B cell (primary cell): ENCODE data around the gene ASIC1. TPM values are rescaled to one million over a fixed set of nuclear protein-coding genes. Genes with fewer than 3 reads are reported as not detected.

Experiments used
- ATAC-seq: fragments of 200-7000 bp; cut with Tn5 transposase; one replicate; pipeline ENCODE4 v1.10.0; 2021; ENCODE audit warnings: low read depth, mild to moderate bottlenecking, moderate number of reproducible peaks, moderate library complexity
- CTCF ChIA-PET: fragments of 350-600 bp; sonication (Branson Sonifier 250); formaldehyde crosslinking; loops from one replicate; lab custom pipeline; 2021; ENCODE audit warnings: antibody characterized with exemption, inconsistent platforms; lab: Charles Lee
- POLR2A ChIA-PET: fragments of 350-600 bp; sonication (Branson Sonifier 250); formaldehyde crosslinking; loops from one replicate; lab custom pipeline; 2021; ENCODE audit warnings: antibody characterized with exemption; lab: Charles Lee
- DNase-seq: peaks from one replicate; pipeline ENCODE4 v3.0.0; 2013
- H2AFZ ChIP-seq: 2 replicates; pipeline ENCODE4 v1.6.1; 2012; ENCODE audit warnings: mild to moderate bottlenecking, low read depth, low read length; ENCODE audit not compliant: insufficient read depth, poor library complexity, severe bottlenecking
- H3K27ac ChIP-seq, 2 donors: 1 replicate in 1 of 2; 2 replicates in 1 of 2; pipeline ENCODE4 v1.5.1; 2012 to 2013; ENCODE audit warnings: low read length in 2 of 2, mild to moderate bottlenecking in 2 of 2, moderate library complexity in 1 of 2
- H3K27me3 ChIP-seq, 4 experiments: fragments of 200-600 bp in 1 of 4; sonication (generic) in 1 of 4; replicated peaks in 1 of 4; 1 replicate in 2 of 4; 2 replicates in 2 of 4; pipeline versions ENCODE4 v1.6.1 to v1.7.0; 2013 to 2016; ENCODE audit warnings: low read length in 3 of 4, mild to moderate bottlenecking in 2 of 4, mixed read lengths in 1 of 4, moderate library complexity in 1 of 4; ENCODE audit not compliant: insufficient read depth in 4 of 4, control insufficient read depth in 3 of 4; ENCODE audit errors: control extremely low read depth in 1 of 4
- H3K36me3 ChIP-seq, 2 experiments: replicated peaks in 1 of 2; 1 replicate in 1 of 2; 2 replicates in 1 of 2; pipeline versions ENCODE4 v1.6.1 to v1.7.1; 2013; ENCODE audit warnings: low read length in 1 of 2; ENCODE audit not compliant: insufficient read depth in 2 of 2, control insufficient read depth in 1 of 2; ENCODE audit errors: control extremely low read depth in 1 of 2, extremely low read depth in 1 of 2
- H3K4me1 ChIP-seq, 2 donors: fragments of 200-600 bp in 1 of 2; sonication (generic) in 1 of 2; 1 replicate in 1 of 2; 2 replicates in 1 of 2; pipeline versions ENCODE4 v1.5.1 to v1.6.1; 2013 to 2017; ENCODE audit warnings: low read length in 2 of 2; ENCODE audit not compliant: control insufficient read depth in 2 of 2, insufficient read depth in 2 of 2
- H3K4me2 ChIP-seq: replicated peaks from 2 replicates; pipeline ENCODE3; 2012; ENCODE audit warnings: mild to moderate bottlenecking, low read depth, low read length; ENCODE audit not compliant: poor library complexity, severe bottlenecking
- H3K4me3 ChIP-seq, 5 experiments: fragments of 200-600 bp in 1 of 5; sonication (generic) in 1 of 5; 1 replicate in 3 of 5; 2 replicates in 2 of 5; pipeline versions ENCODE4 v1.5.1 to v1.7.0; 2011 to 2016; ENCODE audit warnings: low read length in 4 of 5, mild to moderate bottlenecking in 4 of 5, low read depth in 2 of 5, control low read depth in 1 of 5, moderate library complexity in 1 of 5; ENCODE audit not compliant: insufficient read depth in 1 of 5; ENCODE audit errors: control extremely low read depth in 1 of 5, extremely low read depth in 1 of 5
- H3K79me2 ChIP-seq: fragments of 200-600 bp; sonication (generic); one replicate; pipeline ENCODE4 v1.6.0; 2016; ENCODE audit warnings: low read length; ENCODE audit not compliant: control insufficient read depth, insufficient read depth
- H3K9ac ChIP-seq: fragments of 200-600 bp; sonication (generic); 2 replicates; pipeline ENCODE4 v1.6.1; 2017; ENCODE audit warnings: mild to moderate bottlenecking, low read length, moderate library complexity
- H3K9me3 ChIP-seq, 3 donors: one replicate each; pipeline versions ENCODE4 v1.6.1 to v1.7.1; 2013; ENCODE audit warnings: low read length in 2 of 3; ENCODE audit not compliant: control insufficient read depth in 2 of 3, insufficient read depth in 1 of 3; ENCODE audit errors: control extremely low read depth in 1 of 3
- H4K20me1 ChIP-seq: 2 replicates; pipeline ENCODE4 v1.6.0; 2012; ENCODE audit warnings: mild to moderate bottlenecking, low read length; ENCODE audit not compliant: insufficient read depth, control insufficient read depth, poor library complexity, severe bottlenecking
- H3K27ac Mint-ChIP-seq: one replicate; pipeline ENCODE4 v1.8.0; 2021; ENCODE audit warnings: mixed read lengths
- H3K27me3 Mint-ChIP-seq: one replicate; pipeline ENCODE4 v1.8.0; 2021; ENCODE audit warnings: mixed read lengths
- H3K4me1 Mint-ChIP-seq: one replicate; pipeline ENCODE4 v1.8.0; 2021; ENCODE audit warnings: mixed read lengths
- H3K4me3 Mint-ChIP-seq: one replicate; pipeline ENCODE4 v1.8.0; 2021; ENCODE audit warnings: mixed read lengths
- H3K9me3 Mint-ChIP-seq: one replicate; pipeline ENCODE4 v1.8.0; 2022; ENCODE audit warnings: mixed read lengths; ENCODE audit not compliant: insufficient read depth
- CTCF ChIP-seq: fragments of 200-600 bp; IDR thresholded peaks from one replicate; pipeline ENCODE4 v1.8.0; 2022; ENCODE audit warnings: antibody characterized with exemption, mild to moderate bottlenecking
- EZH2 ChIP-seq: IDR thresholded peaks from 2 replicates; pipeline ENCODE4 v1.6.1; 2012; ENCODE audit warnings: borderline replicate concordance, low read depth, mild to moderate bottlenecking, moderate library complexity, low read length; ENCODE audit not compliant: insufficient read depth, poor library complexity, severe bottlenecking
- WGBS: methylation state at CpG from one replicate; pipeline ENCODE4 v1.1.5; 2013; ENCODE audit warnings: missing lambda C conversion rate; ENCODE audit not compliant: insufficient coverage; 5-methylcytosine and 5-hydroxymethylcytosine counted together
- intact Hi-C: fragments of 100-400 bp; cut with micrococcal nuclease; formaldehyde crosslinking; loops from one replicate; pipeline ENCODE4 v1.10.0; 2022
- polyA plus RNA-seq: library from polyadenylated mRNA; depleted of rRNA; stranded (reverse); fragments of >200 nt; gene quantifications from 2 replicates; pipeline ENCODE4 v1.2.3, GENCODE V29; 2012
- total RNA-seq, 2 donors: library from RNA; stranded (reverse); fragments of 120-200 nt in 1 of 2; gene quantifications; 1 replicate in 1 of 2; 2 replicates in 1 of 2; pipeline versions ENCODE4 v1.2.3 to v1.2.4, GENCODE V29; 2013 to 2022

ASIC1 gene
- total and polyA plus RNA-seq, 2 donors (not counting 1 experiment from before 2014, with no cell fraction given): not detected

- no peaks in the 10 kb centered on the region for H3K9me3 ChIP-seq
- Mint-ChIP-seq H3K4me3 (peak overlapping the region; percentile 96), H3K9me3 (no peaks in the 10 kb centered on the region), H3K4me1 (peaks cover 69% of the 10 kb centered on the region), H3K27me3 (no peaks in the 10 kb centered on the region), H3K27ac (peak overlapping the region; percentile 98)
- H2AFZ ChIP-seq: peak overlapping the region; percentile 78
- ChIA-PET POLR2A (interaction anchor here (0.6 to 4.3 kb wide), 9 partner anchors 11 to 1126 kb away, joined by 3 to 69 read pairs (median 5); partner anchors contain the start of genes CERS5, DAZAP2, RACGAP1 and SMARCD1), CTCF (interaction anchor here (0.6 to 14.8 kb wide), 15 partner anchors 8 to 877 kb away, joined by 3 to 343 read pairs (median 8); partner anchors contain the start of genes CERS5, LIMA1, RACGAP1 and SMARCD1)
- H3K79me2 ChIP-seq: peaks cover 49% of the 10 kb centered on the region
- intact Hi-C loops: loop anchor here (5.0 kb wide), 1 partner anchor 925 kb away; the partner anchor contains the start of gene TUBA1A
- TF ChIP-seq CTCF: no peak
- peak overlapping the region; percentile 85 to 96 for H3K27ac ChIP-seq
- ATAC-seq (no peak), DNase-seq (no peak)
- peak overlapping the region; percentile 51 to 99 (median 88) for H3K4me3 ChIP-seq
- peaks cover 32% of the 10 kb centered on the region for H4K20me1 ChIP-seq
- peaks cover 0 to 18% of the 10 kb centered on the region in 2 experiments for H3K36me3 ChIP-seq
- peaks cover 30 to 67% of the 10 kb centered on the region in 2 donors for H3K4me1 ChIP-seq
- H3K4me2 ChIP-seq: peak overlapping the region; percentile 75
- peak overlapping the region; percentile 95 for H3K9ac ChIP-seq
- 8% methylated on average over 17 of the region's 26 CpGs for WGBS
- no peaks in the 10 kb centered on the region for H3K27me3 ChIP-seq
Observed at GRCh38 chr12:50112456-50113218, 55.2 kb downstream of the ASIC1 start.

GRCh38 chr12:50117057-50117622, 59.7 kb downstream of the ASIC1 start:
- ChIA-PET POLR2A (interaction anchor here (0.7 kb wide), 1 partner anchor 8 kb away, joined by 3 read pairs; no protein-coding TSS in a partner anchor), CTCF (interaction anchor here (0.8 to 1.0 kb wide), 3 partner anchors 9 to 32 kb away, joined by 3 to 5 read pairs (median 3); partner anchors contain the start of gene SMARCD1)
- ATAC-seq: no peak
- Mint-ChIP-seq H3K27me3 (no peaks in the 10 kb centered on the region), H3K4me1 (peaks cover 40% of the 10 kb centered on the region), H3K9me3 (no peaks in the 10 kb centered on the region), H3K27ac (no peak overlapping the region), H3K4me3 (no peak overlapping the region)
- no peak overlapping the region for H3K9ac ChIP-seq
- WGBS: 93% methylated on average over 6 of the region's 6 CpGs
- H3K4me1 ChIP-seq: peaks cover 6 to 30% of the 10 kb centered on the region in 2 donors
- H2AFZ ChIP-seq: no peak overlapping the region
- H3K4me2 ChIP-seq: no peak overlapping the region
- H4K20me1 ChIP-seq: peaks cover 73% of the 10 kb centered on the region
- DNase-seq: no peak
- no peaks in the 10 kb centered on the region for H3K27me3 ChIP-seq
- H3K4me3 ChIP-seq: no peak overlapping the region
- no peak overlapping the region for H3K27ac ChIP-seq
- no peaks in the 10 kb centered on the region for H3K9me3 ChIP-seq
- peaks cover 94% of the 10 kb centered on the region for H3K79me2 ChIP-seq
- TF ChIP-seq EZH2: no peak
- TF ChIP-seq CTCF: no peak
- H3K36me3 ChIP-seq: peaks cover 2 to 36% of the 10 kb centered on the region in 2 experiments
- intact Hi-C loops: no loop called here
